UCSD-AML1 (cell line): ENCODE results near the gene ANKFN1.

Source experiments
- DNase-seq: peaks from one replicate; lab custom pipeline; 2025; ENCODE audit not compliant: unreplicated experiment; lab: John Stamatoyannopoulos, UW

The ANKFN1 gene

DNA sequence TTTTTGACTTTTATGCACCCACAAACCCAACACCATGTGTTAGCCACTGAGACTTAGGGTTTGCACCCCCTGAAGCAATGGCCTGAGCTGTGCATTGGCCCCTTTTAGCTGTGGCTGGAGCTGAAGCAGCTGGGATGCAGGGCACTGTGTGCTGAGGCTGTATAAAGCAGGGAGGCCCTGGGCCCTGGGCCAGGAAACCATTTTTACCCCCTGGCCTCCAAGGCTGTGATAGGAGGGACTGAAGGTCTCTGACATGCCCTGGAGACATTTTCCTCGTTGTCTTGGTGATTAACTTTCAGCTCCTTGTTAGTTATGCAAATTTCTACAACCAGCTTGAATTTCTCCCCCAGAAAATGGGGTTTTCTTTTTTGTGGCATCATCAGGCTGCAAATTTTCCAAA lies 6.7 kb upstream of the ANKFN1 start:
- no peak for DNase-seq

DNA sequence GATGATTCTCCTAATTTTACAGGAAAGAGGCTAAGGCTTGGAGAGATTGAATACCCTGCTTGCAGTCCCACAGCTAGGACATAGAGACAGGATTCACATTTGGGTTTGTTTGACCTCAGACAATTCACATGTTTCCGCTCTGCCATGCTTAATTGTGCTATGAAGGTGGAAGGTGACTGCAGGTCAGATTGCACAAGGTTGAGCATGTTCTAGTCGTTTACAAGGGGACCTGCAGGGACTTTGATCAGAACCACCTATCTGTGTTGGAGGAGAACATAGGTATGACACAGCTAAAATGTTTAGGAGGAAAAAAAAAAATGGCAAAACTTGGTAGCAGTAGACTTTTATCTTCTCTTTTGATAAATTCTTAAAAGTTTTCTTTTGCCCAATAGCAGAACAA lies 4.9 kb upstream of the ANKFN1 start:
- DNase-seq = no peak

- no peak for DNase-seq
These were observed 3.8 kb upstream of the ANKFN1 start for GRCh38 chr17:56149266-56150036.

DNA sequence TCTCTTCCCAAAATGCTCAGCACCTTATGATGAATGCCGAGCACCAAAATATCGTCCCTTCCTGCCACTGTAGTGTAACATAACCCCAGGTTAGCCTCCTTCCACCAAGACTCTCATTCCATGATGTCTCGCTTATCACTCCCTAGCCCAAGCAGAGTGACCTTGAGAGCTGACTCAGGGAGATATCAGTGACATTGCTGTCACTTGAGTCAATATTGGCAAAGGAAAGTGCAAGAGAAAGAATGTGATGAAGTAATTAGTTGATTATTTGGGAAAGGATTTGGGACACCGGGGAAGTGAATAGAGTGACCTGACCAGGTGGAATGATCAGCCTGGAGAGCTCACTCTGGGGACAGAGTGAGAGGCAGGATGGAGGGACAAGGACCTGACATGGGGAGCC lies 2.6 kb upstream of the ANKFN1 start:
- no peak for DNase-seq

GRCh38 chr17:56157845-56158244 lies 4.6 kb downstream of the ANKFN1 start:
- DNase-seq = no peak

- DNase-seq = no peak
These were observed 5.1 kb downstream of the ANKFN1 start for GRCh38 chr17:56158344-56158743.

GRCh38 chr17:56158915-56159825 lies 5.9 kb downstream of the ANKFN1 start:
- DNase-seq = no peak

- DNase-seq = no peak
These were observed 6.6 kb downstream of the ANKFN1 start for GRCh38 chr17:56159826-56160380.

GRCh38 chr17:56160422-56160821 lies 7.1 kb downstream of the ANKFN1 start:
- no peak for DNase-seq

DNA sequence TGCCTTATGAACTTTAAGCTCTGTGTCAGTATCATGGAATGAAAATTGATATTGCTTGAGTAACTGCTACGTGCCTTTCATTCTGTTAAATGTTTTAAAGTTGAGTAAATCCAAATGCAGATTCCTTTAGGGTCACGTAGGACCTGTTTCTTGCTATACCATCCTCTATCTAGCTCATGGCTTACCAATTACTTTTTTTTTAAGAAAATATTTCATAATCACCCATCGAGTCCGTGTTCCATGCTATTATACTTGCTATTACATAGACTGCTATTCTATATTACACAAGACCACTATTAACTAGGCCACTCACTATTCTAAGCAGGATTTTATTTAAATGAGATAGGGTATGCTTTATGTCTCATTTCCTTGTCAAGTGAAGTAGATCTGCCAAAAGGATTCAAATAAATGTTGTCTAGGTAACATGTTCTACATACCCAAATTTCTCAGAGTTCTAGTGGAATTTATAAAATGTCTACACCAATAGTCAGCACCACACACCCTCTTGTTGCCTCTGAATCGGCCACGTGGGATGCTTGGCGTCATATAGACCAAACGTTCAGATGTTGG lies 11.9 kb downstream of the ANKFN1 start:
- DNase-seq = no peak

DNA sequence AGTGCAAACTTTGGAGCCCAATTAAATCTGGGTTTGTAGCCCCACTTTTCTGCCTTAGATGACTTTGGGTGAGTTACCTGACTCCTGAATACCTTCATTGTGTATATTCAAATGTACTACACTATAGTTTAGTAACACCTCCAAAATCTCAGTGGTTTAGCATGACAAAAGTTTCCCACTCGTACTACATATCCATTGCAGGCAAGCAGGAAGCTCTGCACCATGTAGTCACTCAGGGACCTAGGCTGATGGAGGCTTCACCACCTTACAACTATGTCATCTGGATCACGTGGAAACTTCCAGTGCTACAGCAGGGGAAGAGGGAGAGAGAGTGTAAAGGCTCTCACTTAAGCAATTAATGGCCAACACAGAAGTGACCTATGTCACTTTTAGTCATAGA lies 14.2 kb downstream of the ANKFN1 start:
- no peak for DNase-seq

- DNase-seq = no peak
These were observed 16.3 kb downstream of the ANKFN1 start for GRCh38 chr17:56169621-56170020.

DNA sequence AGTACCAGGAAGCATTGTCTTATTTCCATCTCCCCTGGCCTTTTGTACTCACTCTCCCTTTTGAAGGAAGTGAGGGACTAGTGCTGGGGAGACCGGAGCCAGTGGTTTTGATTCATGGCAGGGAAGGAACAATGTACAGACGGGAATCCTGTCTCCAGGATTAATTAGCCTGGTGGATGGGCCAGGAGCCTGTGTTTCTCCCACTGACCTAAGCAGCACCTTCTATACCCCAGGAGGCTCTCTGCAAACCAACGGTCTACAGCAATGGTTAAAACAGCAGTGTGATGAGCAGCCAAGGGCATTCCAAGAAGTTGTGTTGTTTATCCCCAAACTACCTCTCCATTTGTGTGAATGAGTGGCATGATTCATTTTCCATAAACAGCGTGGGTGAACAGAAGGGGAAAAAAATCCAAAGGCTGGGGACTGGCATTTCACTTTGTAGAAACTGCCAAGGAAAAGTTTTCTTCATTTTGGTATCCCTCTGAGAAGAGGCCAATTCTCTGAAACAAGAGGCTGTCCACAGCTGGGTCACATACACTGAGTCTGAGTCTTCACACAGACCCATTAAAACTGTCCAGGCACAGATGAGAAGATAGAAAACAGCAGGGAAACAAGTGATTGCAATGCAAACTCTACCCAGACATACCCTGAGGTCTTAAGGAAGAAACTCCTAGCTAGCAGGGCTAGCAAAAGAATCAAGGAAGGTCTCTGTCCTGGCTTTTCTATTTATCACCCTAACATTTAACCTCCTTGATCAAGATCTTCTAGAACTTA lies 18.1 kb downstream of the ANKFN1 start:
- DNase-seq = no peak

GRCh38 chr17:56172517-56172982 lies 19.3 kb downstream of the ANKFN1 start:
- DNase-seq = no peak

DNA sequence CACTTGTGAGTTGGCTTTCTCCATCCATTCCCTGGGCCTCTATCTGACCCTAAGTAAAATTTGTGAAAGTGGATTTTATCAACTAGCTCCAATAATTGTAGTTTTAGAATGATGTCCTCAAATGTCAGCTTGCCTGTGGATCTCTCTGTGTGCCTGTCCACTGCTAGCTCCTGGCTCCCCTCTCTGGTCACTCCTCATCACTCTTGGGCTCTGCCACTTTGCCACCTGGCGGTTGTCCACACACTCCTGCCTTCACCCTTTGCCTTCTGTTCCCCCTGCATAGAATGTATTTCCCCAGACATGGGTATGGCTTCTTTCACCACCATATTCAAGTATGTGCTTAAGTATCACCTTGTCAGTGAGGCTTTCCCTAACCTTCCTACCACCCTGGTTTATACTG lies 19.8 kb downstream of the ANKFN1 start:
- no peak for DNase-seq

DNA sequence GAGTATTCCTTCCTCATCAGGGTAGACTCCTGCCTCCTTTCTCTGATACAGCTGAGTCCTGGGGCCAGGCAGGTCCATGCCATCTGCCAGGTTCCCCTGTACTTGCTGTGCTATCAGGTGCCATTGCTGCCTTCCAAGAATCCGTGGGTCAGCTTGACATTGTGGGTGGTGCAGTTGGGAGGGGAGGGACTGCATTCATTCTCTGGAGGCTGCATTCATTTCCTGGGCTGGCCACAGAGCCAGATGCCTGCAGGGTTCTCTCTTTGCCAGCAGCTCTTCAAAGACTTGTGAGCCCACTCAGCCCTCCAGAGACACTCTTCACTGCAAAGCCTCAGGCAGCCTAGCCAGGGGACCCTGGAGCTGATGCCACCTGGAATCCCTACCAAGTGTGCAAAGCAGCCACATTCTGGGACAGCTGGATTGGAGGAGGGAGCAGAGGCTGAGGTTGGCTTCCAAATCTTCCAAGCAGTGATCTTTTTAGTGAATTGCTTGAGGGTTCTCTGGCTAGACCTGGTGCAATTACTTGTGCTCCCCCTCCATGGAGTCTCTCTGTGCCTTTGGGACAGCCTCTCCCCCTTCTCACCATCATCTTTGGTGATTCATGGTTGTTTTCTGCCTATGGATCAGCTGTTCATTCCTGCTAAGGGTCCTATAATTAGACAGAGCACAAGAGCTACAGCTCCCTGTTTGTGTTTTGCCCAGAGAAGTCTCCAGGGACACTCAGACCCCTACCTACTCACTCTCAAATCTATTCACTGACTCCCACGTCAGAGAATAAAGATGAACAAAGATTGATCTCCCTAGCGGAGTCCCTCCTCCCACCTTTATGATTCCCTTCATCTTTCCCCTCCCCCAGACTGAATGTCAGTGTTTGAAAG lies 20.9 kb downstream of the ANKFN1 start:
- DNase-seq = no peak

- DNase-seq = no peak
These were observed 22.2 kb downstream of the ANKFN1 start for GRCh38 chr17:56175299-56175955.

DNA sequence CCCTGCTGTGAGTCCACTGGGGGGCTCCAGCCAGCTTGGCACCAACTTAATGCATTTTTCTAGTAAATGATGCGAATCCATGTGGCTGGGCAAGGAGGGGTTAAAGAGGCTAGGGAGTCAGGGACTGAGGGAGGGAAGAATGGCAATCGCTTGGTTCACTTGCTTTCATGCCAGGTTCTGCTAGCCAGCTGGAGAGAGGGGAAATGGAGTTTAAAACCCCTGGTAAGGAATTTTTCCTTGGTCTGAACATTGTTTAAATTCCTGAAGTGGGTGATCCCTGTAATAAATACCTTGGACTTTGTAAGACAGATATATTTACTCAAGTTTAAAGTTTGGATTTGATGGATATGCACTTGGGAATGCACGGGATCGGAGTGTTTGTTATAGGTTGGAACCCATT lies 22.8 kb downstream of the ANKFN1 start:
- DNase-seq = no peak

DNA sequence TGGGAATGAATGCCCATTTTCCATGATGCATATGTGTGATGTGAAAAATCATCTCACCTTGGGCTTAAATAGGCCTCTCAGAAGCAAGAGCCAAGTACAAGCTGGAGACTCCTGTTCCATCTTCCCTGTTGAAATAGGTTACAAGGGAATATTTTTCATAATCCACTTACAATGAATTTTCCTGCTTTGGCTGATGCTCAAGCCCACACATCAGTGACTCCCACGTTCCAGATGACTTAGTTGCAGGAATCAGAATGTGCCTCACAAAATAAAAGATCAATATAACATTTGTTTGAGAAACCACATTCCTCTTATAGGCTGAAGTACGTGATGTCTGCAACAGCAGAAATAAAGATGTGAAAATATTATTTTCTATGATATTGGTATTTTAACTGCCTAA lies 24.1 kb downstream of the ANKFN1 start:
- DNase-seq = no peak
